NCI-H2227 (cell line): ENCODE results near the gene SLC26A5.

Experiments
- DNase-seq: peaks from one replicate; lab custom pipeline; 2025; ENCODE audit not compliant: unreplicated experiment; lab: John Stamatoyannopoulos, UW

SLC26A5 gene

DNA sequence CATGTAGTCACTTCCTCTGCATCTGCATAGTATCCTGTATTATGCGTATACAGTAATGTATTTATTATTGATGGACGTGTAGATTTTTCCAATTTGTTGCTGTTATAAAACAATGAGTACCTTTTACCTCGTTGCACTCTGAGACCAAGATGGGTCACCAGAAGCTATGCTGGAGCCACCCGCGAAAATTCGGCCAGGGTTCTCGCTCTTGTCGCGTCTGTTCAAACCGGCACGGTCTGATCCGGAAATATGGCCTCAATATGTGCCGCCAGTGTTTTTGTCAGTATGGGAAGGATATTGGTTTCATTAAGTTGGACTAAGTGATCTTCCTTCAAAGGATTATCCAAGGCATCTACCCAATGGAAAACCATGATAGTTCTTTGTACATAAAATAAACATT is 97.6 kb downstream of the SLC26A5 start:
- no peak for DNase-seq

DNA sequence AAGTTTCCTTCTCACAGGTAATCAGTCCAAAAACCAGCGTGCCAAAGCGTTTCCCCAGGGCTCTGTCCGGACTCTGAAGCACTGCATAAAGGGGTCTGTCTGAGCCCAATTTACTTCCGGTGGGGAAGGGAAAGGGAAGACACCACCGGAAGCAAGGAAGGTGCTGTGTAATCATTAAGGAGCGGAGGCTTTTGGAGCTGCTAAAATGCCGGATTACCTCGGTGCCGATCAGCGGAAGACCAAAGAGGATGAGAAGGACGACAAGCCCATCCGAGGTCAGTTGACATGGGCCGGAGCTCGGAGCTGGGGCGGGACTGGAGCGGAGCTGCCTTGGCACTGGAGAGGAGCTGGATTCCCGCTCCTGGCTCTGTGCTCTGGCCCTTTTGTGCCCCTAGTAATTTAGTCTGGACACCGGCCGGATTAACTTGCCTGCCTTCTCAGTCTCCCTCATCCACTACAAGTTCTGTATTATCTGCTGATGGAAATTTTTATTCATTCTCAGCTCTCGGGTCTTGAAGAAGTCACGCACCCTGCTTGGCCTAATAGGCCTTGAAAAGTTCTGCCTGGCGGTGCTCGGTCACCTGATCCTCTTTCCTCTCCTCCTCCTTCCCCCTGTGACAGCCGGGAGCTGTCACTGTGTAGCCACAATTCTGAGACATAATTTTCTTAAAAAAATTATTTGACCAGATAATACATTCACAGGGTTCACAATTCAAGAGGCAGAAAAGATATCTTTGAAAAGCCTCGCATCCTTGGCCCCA is 98.3 kb downstream of the SLC26A5 start, which contains the start of gene PSMC2:
Gene PSMC2, plus strand, starts transcription at position 137 of the 761 bp plus-strand sequence. Its CDS starts 69 bp downstream, at position 206.
- peak; percentile 95 for DNase-seq

DNA sequence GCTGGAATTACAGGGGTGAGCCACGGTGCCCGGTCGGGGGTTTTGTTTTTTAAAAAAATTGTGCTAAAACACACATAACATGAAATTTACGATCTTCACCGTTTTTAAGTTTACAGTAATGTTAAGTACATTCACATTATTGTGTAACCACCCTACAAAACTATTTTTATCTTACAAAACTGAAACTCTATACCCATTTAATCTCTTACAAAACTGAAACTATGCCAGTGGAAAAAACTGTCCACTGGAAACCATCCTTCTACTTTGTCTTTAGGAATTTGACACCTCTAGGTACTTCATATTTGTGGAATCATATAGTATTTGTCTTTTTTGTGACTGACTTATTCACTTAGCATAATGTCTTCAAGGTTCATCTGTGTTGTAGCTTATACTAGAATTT is 99.6 kb downstream of the SLC26A5 start:
- no peak for DNase-seq

DNA sequence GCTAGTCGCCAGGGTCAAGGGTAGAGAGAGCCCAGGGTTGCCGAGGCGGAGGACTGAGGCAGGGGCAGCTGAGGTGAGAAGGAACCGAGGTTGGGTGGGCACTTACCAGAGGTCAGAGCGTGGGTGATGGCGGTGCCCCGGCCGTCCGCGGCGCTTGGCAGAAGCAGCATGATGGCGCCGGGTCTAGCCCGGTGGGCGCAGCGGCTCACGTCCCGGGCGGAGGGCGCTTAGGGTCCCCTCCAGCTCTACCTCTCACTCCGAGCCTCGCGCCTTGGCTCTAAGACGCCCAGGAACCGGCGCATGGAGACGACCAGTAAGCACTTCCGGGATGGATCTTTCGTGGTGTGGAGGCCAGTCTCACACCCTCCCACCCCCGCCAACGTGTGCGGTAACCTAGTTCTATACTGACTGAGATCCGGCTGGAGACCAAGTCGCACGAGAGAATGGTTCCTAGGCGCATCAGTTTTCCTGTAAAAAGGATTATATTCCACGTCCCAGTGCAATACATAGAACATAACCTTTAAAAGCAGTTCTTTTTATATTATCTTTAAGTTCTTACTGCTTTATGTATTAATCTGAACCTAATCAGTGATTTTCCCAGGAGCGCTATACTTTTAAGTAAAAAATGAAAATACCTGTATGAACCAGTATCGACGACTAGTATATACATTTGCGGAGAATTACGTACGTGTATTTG is 101.4 kb downstream of the SLC26A5 start, which contains the start of gene DNAJC2:
Gene DNAJC2, minus strand, starts transcription at position 315 of the 697 bp plus-strand sequence. Its CDS starts 145 bp downstream, at position 170.
- peak; percentile 96 for DNase-seq

DNA sequence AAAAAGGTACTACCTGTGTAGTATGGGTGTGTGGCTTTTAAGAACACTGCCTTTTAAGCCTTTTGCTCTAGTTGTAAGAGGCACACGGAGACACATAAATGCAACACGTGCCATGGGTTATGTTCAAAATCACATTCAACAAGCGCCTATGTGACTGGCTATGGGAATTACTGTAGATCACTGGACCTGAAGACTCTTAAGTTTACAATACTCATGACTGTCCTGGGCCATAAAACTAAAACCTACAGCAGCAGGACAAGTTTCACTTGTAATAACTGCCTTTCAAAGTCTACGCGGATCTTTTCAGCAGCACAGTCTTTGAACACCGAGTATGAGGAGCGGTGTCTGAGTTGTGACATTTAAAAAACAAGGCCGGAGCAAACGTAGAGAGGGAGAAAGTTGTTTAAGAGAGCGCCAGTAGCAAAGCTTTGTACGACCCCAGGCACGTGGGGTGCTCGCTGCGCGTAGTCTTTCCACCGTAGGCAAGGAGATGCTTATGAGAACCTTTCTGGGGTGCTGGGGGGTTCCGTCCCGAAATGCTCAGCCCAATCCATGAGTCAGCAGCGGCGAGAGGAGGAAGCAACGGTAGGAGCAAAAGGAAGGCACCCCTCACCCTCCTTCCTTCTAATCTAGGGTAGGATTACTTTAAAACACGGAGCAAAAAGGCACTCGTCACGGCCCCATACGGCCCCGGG is 102.1 kb downstream of the SLC26A5 start:
- peak; percentile 47 for DNase-seq

DNA sequence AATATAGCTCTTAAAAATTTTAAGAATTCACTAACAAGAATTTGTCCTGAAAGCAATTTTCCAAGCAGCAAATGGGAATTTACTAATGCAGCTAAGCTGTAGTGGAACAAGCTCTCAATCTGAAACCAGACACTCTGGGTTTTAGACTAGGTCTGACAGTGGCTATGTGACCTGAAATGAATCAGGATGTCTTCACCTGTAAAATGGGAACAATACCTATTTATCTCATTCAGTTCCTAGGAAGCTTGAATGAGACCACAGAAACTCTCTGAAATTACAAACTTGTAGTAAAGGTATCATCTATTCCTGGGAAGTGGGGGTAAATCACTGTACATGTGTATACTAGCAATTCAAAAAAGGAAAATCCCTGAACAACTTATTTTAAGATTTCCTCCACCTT is 102.7 kb downstream of the SLC26A5 start:
- no peak for DNase-seq

DNA sequence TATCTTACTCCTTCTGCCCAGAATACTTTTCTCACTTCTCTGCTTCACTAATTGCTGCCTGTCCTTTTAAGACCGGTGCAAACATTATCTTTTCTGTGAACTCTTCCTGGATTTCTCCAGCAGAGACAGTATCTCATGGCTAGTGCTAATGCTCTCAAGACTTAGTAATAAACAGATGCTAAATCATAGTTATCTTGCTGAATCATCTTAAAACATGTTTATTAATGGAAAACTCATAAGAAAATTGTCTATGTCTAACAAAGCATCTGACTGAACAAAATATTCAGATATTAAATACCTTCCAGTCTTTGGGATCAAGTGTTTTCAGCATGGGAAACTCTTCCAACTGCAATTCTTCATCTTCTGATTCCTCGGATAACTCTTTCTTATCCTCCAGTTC is 104.5 kb downstream of the SLC26A5 start:
- no peak for DNase-seq

DNA sequence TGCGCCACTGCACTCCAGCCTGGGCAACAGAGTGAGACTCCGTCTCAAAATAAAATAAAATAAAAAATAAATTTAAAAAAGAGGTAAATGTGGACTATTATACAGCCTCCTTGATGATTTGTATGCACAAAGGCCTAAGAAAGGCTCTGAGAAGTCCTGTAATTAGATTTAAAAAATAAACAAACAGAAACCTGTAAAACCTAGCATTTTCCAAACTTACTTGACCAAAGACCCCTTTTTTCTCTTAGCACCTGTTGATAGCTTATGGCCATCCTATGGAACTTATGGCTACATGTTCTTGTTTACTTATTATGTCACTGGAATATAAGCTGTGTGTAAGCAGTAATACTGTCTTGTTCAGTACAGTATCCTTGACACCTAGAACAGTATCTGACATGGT is 107.1 kb downstream of the SLC26A5 start:
- DNase-seq: no peak

DNA sequence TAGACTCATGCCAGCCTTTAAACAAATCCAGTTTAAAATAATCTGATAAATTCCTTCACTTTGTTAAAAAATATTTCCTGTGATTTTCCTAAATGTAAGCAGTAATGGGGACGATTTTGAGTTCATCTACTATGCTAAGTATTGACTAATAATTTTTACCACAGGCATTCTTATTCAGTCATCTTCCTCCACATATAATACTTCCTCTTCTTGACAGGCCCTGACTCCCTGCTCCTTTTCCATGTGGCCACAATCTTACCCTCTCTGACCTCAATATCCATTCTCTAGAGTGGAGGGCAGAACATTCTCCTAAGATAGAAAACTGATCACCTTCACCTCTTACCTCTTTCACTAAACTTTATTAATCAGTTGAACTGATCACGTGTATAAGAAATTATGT is 109.2 kb downstream of the SLC26A5 start:
- DNase-seq: no peak

DNA sequence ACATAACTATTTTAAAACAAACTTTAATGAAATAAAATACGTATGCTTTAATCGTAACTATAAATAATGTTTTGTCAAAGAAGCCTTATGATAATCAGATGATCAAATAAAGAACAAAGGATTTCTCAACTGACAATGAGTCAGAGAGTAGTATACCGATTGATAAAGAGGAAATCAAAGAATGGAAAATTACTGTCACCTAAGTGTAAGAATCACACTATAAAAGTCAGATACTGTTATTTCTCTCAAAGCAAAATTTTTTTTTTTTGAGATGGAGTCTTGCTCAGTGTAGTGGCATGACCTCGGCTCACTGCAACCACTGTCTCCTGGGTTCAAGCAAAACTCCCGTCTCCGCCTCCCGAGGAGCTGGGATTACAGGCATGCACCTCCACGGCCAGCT is 120.3 kb downstream of the SLC26A5 start:
- no peak for DNase-seq
